IPS-15b (cell line): ENCODE measurements around the gene HOXC13.

Experiments
- H3K27me3 ChIP-seq: one replicate; pipeline ENCODE4 v1.6.1; 2013; ENCODE audit warnings: low read length; ENCODE audit not compliant: control insufficient read depth, insufficient read depth
- H3K36me3 ChIP-seq: one replicate; pipeline ENCODE4 v1.6.1; 2013; ENCODE audit warnings: low read length; ENCODE audit not compliant: control insufficient read depth, insufficient read depth
- H3K4me1 ChIP-seq: one replicate; pipeline ENCODE4 v1.6.1; 2013; ENCODE audit warnings: mild to moderate bottlenecking, low read length; ENCODE audit not compliant: control insufficient read depth, insufficient read depth
- H3K4me3 ChIP-seq: one replicate; pipeline ENCODE4 v1.5.1; 2013; ENCODE audit warnings: low read depth, low read length
- H3K9ac ChIP-seq: one replicate; pipeline ENCODE4 v1.6.1; 2013; ENCODE audit warnings: low read depth, mild to moderate bottlenecking, low read length
- H3K9me3 ChIP-seq: one replicate; pipeline ENCODE4 v1.6.1; 2013; ENCODE audit warnings: mild to moderate bottlenecking, low read length; ENCODE audit not compliant: control insufficient read depth, insufficient read depth

Gene HOXC13

GRCh38 chr12:53976172-53976822 lies 37.7 kb downstream of the HOXC13 start:
- H3K27me3 ChIP-seq = peaks cover 100% of the 10 kb centered on the region
- H3K9ac ChIP-seq = no peak overlapping the region
- no peaks in the 10 kb centered on the region for H3K36me3 ChIP-seq
- peak overlapping the region; percentile 32 for H3K4me3 ChIP-seq
- no peaks in the 10 kb centered on the region for H3K9me3 ChIP-seq
- H3K4me1 ChIP-seq = no peaks in the 10 kb centered on the region

DNA sequence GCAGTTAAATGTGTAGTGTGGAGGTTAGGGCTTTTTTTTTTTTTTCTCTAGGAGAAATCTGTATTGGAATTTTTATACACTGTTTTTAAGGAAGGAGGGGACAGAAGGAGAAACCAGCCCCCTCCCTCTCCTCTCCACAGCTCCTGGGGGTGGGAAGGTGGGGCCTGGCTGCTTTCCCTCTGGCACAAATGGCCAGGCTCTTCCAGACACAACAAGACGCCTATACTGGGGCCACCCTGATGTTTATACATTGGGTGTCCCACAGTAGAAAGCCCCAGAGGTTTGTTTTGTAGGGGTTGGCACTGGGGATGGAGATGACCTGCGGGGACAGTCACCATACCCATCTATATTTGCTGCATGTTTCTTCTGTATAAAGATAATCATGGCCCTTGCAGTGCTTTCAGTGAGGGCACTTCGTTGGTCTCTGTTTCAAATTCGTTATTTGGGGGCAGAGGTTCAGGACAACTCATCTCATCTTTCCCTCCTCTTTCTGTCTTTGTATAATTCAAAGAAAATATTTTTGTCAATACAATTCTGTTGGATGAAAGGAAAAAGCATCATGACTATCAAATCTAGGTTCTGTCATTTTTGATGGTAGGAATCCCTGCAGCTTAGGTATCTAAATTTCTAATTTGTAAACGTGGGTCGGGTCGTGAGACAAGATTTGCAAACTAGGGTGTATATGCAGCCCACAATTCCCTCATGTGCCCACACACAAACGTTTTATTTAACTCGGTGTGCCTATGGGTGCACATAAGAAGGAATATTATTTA lies 38.4 kb downstream of the HOXC13 start:
- H3K9ac ChIP-seq = no peak overlapping the region
- H3K4me1 ChIP-seq = no peaks in the 10 kb centered on the region
- H3K9me3 ChIP-seq = no peaks in the 10 kb centered on the region
- H3K36me3 ChIP-seq = no peaks in the 10 kb centered on the region
- peaks cover 100% of the 10 kb centered on the region for H3K27me3 ChIP-seq
- H3K4me3 ChIP-seq = peak overlapping the region; percentile 32

DNA sequence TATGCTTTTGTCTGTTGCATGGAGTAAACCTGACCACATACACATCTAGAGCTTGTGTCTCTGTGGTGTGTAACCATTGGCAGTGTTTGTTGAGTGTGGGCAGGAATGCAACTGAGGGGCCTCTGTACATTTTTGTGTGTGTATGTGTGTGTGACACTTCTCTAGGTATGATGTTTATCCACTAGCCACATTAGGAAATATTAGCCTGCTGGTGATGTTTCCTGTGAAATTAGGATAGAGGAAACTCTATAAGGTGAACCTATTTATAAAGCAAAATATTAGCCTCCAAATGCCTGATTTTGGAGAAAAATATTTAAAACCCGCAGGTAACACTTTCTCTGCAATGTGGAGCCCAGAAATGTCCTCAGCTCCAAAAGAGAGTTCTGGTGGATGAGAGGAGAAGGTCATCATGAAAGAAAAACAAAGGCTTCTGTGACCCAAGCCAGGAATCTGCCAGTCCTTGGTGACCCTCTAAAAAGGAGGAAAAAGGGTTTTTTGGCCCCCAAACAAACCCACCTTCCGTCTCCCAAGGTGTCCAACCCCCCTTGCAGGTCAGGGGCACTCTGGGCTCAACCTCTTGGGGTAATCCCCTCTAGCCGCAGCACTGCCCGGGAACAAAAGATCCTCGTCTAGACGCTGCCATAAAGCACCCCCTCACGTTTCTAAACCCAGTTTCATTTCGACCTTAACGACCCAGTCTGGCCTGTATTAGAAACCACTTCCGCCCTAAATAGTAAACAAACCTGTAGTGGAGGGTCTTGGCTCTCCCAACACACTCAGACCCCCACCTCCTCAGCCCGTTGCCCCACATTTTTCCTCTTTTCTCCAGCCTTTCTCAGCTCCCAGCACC lies 39.2 kb downstream of the HOXC13 start:
- no peak overlapping the region for H3K9ac ChIP-seq
- H3K9me3 ChIP-seq = no peaks in the 10 kb centered on the region
- no peaks in the 10 kb centered on the region for H3K4me1 ChIP-seq
- no peaks in the 10 kb centered on the region for H3K36me3 ChIP-seq
- peak overlapping the region; percentile 13 for H3K4me3 ChIP-seq
- peaks cover 100% of the 10 kb centered on the region for H3K27me3 ChIP-seq

DNA sequence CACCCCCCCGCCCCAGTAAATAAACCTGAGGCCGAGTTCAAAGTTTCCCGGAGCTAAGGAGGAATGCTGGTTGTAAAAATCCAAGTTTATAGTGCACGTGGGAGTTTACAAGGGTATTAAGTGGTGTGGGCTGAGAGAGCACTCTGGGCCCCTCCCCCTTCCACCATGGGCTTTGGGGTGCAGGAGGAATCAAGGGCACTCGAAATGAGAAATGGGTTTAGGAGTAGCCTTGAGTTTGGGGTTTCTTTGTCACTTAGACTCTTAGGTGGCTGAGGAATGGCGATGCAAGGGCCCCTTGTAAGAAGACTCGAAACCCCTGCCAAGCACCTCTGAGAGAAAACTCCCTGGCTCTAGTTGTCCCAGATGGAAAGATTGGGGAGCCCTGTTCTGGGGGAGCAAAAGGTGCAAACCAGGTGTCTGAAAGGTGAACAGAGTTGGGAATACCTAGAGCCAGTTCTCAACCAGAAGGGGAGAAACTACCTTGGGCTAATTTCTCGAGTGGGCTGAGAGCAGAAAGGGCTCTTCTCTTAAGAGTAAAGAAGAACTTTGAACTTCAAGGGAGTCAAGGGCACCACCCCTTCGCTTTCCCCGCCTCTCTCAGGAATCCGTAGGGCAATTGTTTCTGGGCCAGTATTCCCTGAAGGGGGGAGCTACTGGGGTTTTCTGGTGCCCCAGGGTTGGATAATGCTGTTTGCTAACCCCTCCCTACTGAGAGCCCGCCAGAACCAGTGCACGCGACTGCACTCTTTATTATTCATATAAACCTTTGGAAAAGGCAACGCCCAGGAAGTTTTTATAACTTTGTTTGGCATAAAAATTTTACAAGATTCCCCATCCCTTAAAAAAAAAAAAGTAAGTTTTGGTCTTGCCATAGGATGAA lies 40.1 kb downstream of the HOXC13 start:
- H3K9me3 ChIP-seq = no peaks in the 10 kb centered on the region
- peak overlapping the region; percentile 22 for H3K4me3 ChIP-seq
- H3K4me1 ChIP-seq = no peaks in the 10 kb centered on the region
- H3K9ac ChIP-seq = no peak overlapping the region
- peaks cover 100% of the 10 kb centered on the region for H3K27me3 ChIP-seq
- no peaks in the 10 kb centered on the region for H3K36me3 ChIP-seq

DNA sequence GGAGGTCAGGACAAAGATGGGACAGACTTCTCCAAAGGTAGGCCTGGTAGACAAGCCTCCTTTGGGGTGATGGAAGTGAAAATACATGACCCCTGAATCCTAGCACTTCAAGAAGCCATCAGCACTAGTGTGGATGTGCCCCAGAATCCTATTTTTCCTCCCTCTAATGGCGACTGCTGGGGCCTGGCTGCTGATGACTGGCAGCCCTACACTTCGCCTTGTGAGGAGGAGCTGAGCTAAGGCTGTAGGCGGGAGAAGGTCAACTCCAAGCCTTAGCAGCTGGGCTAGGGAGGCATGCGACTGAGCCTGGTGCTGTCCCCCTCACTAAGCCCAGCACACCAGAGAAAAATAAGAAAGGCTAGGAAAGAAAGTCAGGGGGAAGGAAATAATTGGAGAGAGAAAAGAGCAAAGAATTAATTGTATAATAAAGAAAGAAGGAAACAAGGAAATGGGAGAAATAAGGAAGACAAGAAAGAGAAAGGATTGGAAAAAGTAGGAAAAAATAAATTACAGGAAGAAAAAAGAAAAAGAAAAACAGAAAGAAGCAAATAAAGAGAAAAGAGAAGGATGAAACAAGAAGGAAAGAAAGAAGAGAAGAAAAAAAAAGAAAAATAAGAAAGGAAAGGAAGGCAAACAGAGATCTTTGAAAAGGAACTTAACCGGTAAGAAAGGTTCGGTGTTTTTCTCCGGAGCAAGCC lies 41.6 kb downstream of the HOXC13 start:
- no peaks in the 10 kb centered on the region for H3K36me3 ChIP-seq
- H3K27me3 ChIP-seq = peaks cover 96% of the 10 kb centered on the region
- H3K9me3 ChIP-seq = no peaks in the 10 kb centered on the region
- no peaks in the 10 kb centered on the region for H3K4me1 ChIP-seq
- no peak overlapping the region for H3K9ac ChIP-seq
- H3K4me3 ChIP-seq = peak overlapping the region; percentile 8

DNA sequence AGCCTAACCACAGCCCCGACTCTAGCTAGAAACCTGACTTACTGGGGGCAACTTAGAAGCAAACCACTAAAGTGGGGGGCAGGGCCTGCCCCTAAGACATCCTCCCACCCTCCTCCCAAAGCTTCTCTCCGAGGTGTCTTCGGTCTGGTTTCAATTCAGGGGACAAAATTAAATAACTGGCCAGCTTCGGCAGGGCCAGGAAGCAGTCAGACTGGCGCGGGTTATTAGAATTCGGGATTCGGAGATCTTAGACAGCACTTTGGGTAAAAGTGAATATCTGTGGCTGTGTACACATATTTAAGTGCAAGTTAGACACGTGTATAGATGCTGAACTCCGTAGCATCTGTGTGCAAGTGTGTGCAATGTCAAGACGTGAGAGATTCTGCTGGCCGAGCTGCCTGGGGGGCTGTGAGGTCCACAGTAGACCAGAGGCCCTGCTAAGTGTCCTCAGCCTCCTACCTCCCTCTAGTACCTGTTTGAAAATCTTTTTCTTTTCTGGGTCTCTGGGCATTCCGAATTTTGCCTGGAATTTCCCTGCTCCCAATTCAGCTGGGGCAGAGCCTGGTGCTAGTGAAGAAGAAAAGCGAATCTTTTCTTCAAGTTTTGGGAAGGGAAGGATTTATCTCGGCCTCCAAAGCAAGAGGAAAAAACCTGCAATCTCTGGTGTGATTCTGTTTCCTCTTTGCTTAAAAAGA lies 42.3 kb downstream of the HOXC13 start:
- H3K27me3 ChIP-seq = peaks cover 96% of the 10 kb centered on the region
- H3K36me3 ChIP-seq = no peaks in the 10 kb centered on the region
- no peak overlapping the region for H3K4me3 ChIP-seq
- no peaks in the 10 kb centered on the region for H3K9me3 ChIP-seq
- no peak overlapping the region for H3K9ac ChIP-seq
- H3K4me1 ChIP-seq = no peaks in the 10 kb centered on the region

DNA sequence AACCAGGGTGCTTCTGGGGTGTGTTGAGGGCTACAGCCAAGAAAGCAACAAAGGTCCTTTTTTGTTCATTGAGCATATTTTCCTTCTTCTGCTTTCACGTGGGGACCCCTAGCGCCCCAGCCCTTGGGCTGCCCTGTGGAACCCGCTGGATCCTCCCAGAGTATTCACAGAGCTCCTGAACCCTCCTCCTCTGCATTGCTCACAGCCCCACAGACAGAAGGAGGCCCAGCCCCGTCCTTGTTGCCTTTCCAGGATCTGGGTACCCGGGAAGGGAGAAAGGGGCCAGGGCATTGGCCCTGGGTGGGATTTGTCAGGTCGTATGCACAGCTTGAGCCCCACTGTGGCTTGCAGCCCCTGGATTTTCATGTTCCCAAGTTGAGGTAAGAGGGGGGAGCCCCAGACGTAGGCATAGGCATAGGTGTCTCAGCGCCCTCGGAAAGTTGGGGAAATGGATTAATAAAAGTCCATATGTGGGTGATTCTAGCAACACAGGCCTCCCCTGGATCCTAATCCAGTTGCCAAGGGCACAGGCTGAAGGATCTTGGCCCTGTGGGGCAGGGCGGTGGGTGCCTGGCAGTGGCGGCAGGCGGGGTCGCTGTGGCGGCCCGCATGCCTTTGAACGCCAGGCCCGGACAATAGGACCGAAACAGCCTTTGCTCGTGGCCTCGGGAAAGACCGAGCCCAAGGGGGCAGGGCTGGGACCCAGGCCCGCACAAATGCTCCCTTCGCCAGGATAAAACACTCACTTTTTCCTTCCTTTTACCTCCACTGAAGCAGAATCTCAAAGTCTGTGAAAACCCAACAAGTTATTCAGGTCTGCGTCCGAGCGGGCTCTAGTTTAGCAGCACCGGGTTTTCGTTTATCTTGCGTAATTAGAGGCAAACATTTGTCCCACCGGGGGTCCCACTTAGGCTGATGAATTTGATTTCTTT lies 43.3 kb downstream of the HOXC13 start:
- no peaks in the 10 kb centered on the region for H3K4me1 ChIP-seq
- H3K36me3 ChIP-seq = no peaks in the 10 kb centered on the region
- no peaks in the 10 kb centered on the region for H3K9me3 ChIP-seq
- H3K4me3 ChIP-seq = peak overlapping the region; percentile 26
- H3K27me3 ChIP-seq = peaks cover 96% of the 10 kb centered on the region
- no peak overlapping the region for H3K9ac ChIP-seq

GRCh38 chr12:53982648-53983567 lies 44.3 kb downstream of the HOXC13 start:
- Histone ChIP-seq H3K9me3 (no peaks in the 10 kb centered on the region), H3K4me3 (peak overlapping the region; percentile 26), H3K27me3 (peaks cover 96% of the 10 kb centered on the region), H3K4me1 (no peaks in the 10 kb centered on the region), H3K9ac (no peak overlapping the region), H3K36me3 (no peaks in the 10 kb centered on the region)

DNA sequence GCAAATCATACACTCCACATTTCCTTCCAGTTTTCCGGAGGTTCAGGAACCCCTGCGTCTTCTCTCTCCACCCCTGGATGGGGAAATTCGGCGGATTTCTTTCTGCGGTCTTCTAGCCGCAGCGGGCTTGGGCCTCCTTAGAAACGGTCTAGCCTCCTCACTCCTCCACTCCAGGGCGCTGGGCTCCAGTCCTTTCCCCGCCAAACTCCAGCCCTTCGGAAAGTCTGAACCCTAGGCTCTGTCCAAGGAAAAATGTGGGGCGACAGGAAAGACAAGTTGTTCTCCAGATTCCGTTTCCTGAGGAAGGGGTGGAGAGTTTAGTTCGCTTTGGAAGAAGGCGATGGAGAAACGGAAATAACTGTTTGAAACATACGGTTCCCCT lies 44.9 kb downstream of the HOXC13 start:
- Histone ChIP-seq H3K36me3 (no peaks in the 10 kb centered on the region), H3K4me1 (no peaks in the 10 kb centered on the region), H3K27me3 (peaks cover 96% of the 10 kb centered on the region), H3K9ac (no peak overlapping the region), H3K9me3 (no peaks in the 10 kb centered on the region), H3K4me3 (peak overlapping the region; percentile 18)
